ENCODE data around the gene PGP.

Gene PGP

GRCh38 chr16:2179576-2179975 lies 35.1 kb downstream of the PGP start:
- DNase-seq, result no peak

GRCh38 chr16:2179107-2179501 lies 35.5 kb downstream of the PGP start:
- no peak for DNase-seq

GRCh38 chr16:2178321-2179106 lies 36.1 kb downstream of the PGP start:
- peak; percentile 72 for DNase-seq

- DNase-seq, result no peak
Observed at GRCh38 chr16:2177561-2177960, 37.1 kb downstream of the PGP start.

GRCh38 chr16:2177101-2177500 lies 37.5 kb downstream of the PGP start:
- DNase-seq, result no peak

GRCh38 chr16:2176047-2176446 lies 38.6 kb downstream of the PGP start:
- no peak for DNase-seq

- DNase-seq, result no peak
Observed at GRCh38 chr16:2175454-2175853, 39.2 kb downstream of the PGP start.

GRCh38 chr16:2174396-2175131 lies 40.1 kb downstream of the PGP start:
- no peak for DNase-seq

GRCh38 chr16:2173916-2174315 lies 40.7 kb downstream of the PGP start:
- DNase-seq, result no peak

- DNase-seq, result no peak
Observed at GRCh38 chr16:2173366-2173765, 41.3 kb downstream of the PGP start.

- no peak for DNase-seq
Observed at GRCh38 chr16:2172688-2173335, 41.8 kb downstream of the PGP start.

- DNase-seq, result no peak
Observed at GRCh38 chr16:2171601-2172178, 43.0 kb downstream of the PGP start.

- DNase-seq, result no peak
Observed at GRCh38 chr16:2170587-2171435, 43.8 kb downstream of the PGP start.

GRCh38 chr16:2170080-2170479 lies 44.6 kb downstream of the PGP start:
- no peak for DNase-seq

GRCh38 chr16:2167068-2167638 lies 47.5 kb downstream of the PGP start:
- no peak for DNase-seq

GRCh38 chr16:2166263-2167067 lies 48.2 kb downstream of the PGP start:
- peak; percentile 23 for DNase-seq

GRCh38 chr16:2165861-2166260 lies 48.8 kb downstream of the PGP start:
- no peak for DNase-seq

GRCh38 chr16:2163211-2163881 lies 51.3 kb downstream of the PGP start:
- DNase-seq, result no peak

GRCh38 chr16:2162676-2163118 lies 51.9 kb downstream of the PGP start:
- DNase-seq, result no peak

- DNase-seq, result no peak
Observed at GRCh38 chr16:2161911-2162310, 52.7 kb downstream of the PGP start.

Data from NCI-H146 (cell line).